Transverse colon (tissue), 4 donors: Measurements from ENCODE around the gene ZXDC. TPM values are rescaled to one million over a fixed set of nuclear protein-coding genes. Genes with fewer than 3 reads are reported as not detected.

Source experiments
- DNase-seq: peaks from one replicate; pipeline ENCODE4 v3.0.0-alpha.2; 2019
- H3K27ac ChIP-seq, 4 donors: fragments of 200-600 bp; sonication (generic); 2 replicates each; pipeline ENCODE4 v1.5.1; 2016 to 2018; ENCODE audit warnings: inconsistent platforms in 4 of 4
- H3K27me3 ChIP-seq: fragments of 200-600 bp; sonication (generic); 2 replicates; pipeline ENCODE4 v1.5.1; 2017; ENCODE audit warnings: inconsistent platforms
- H3K36me3 ChIP-seq, 4 donors: fragments of 200-600 bp; sonication (generic); 2 replicates each; pipeline ENCODE4 v1.5.1; 2017 to 2019; ENCODE audit warnings: inconsistent platforms in 4 of 4
- H3K4me1 ChIP-seq, 4 donors: fragments of 200-600 bp; sonication (generic); 2 replicates each; pipeline ENCODE4 v1.5.1; 2017 to 2020; ENCODE audit warnings: inconsistent platforms in 4 of 4
- H3K4me3 ChIP-seq, 4 donors: fragments of 200-600 bp; sonication (generic); 1 replicate in 1 of 4; 2 replicates in 3 of 4; pipeline versions ENCODE4 v1.5.1 to v1.6.1; 2017 to 2019; ENCODE audit warnings: inconsistent platforms in 4 of 4
- H3K9me3 ChIP-seq, 2 donors: fragments of 200-600 bp; sonication (generic); 2 replicates each; pipeline ENCODE4 v1.5.1; 2017 to 2019; ENCODE audit warnings: inconsistent platforms in 2 of 2
- EP300 ChIP-seq: sonication (generic); formaldehyde crosslinking; IDR thresholded peaks from one replicate; pipeline ENCODE4 v1.6.1; 2017; ENCODE audit warnings: antibody characterized with exemption, low read depth
- POLR2A ChIP-seq: fragments of 450-650 bp; IDR thresholded peaks from one replicate; pipeline ENCODE4 v1.6.1; 2016; ENCODE audit warnings: antibody characterized with exemption, mild to moderate bottlenecking, moderate library complexity
- POLR2AphosphoS5 ChIP-seq, 3 donors: sonication (generic); formaldehyde crosslinking; IDR thresholded peaks; one replicate each; pipeline ENCODE4 v1.6.1; 2016; ENCODE audit warnings: antibody characterized with exemption in 3 of 3
- WGBS, 2 donors: methylation state at CpG; one replicate each; pipeline ENCODE4 v1.1.5; 2018; ENCODE audit warnings: low coverage in 1 of 2; 5-methylcytosine and 5-hydroxymethylcytosine counted together
- in situ Hi-C, 4 donors: fragments of 200-750 bp; cut with MboI; loops; one replicate each; pipeline versions ENCODE4 v1.15.0 to v1.15.1; 2017; ENCODE audit warnings: low sequenced_read_pairs in 3 of 4, low pct_ligation_motif_present in 1 of 4, low pct_unique_long_range_greater_than_20kb in 1 of 4
- intact Hi-C: fragments of 100-400 bp; cut with DNase I; formaldehyde crosslinking; loops from one replicate; pipeline ENCODE4 v1.15.1; 2023; ENCODE audit warnings: low total_unique reads
- total RNA-seq, 4 donors: library from RNA; depleted of rRNA; stranded (reverse); fragments of >200 nt; gene quantifications; one replicate each; pipeline ENCODE4 v1.1.0, GENCODE V29; 2016
- TF ChIP-seq, protein P1 (sequence below), 5 experiments: fragments of 200-600 bp in 3 of 5; fragments of 450-650 bp in 2 of 5; sonication (generic) in 3 of 5; IDR thresholded peaks; 1 replicate in 2 of 5; 2 replicates in 3 of 5; pipeline ENCODE4 v1.5.1; 2016 to 2017; ENCODE audit warnings: antibody characterized with exemption in 5 of 5, inconsistent platforms in 3 of 5, mild to moderate bottlenecking in 2 of 5, moderate library complexity in 1 of 5

ZXDC gene
- total RNA-seq, 4 donors from 2014 or later, result 44.6 to 81.2 (median 46.4) TPM

DNA sequence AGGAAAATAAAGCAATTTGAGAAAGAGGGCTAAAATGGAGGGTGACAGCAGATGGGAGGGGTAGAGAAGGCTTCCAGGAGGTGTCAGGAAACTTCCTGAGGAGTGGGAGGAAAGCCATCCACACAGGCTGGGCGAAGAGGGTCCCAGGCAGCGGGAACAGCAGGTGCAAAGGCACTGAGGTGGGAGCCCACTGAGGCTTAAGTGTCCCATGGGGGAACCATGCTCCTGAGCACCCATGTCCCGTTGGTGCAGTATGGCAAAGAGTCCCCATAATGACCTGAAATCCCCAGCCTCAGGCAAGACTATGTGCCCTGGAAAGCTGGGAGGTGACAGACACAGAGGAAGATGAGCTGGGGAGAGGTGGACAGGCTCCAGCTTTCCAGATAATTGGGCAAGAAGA is 50.9 kb downstream of the ZXDC start:
- 77% methylated on average over 3 of the region's 3 CpGs; no CpG with 5 or more reads in 1 of the 2 donors for WGBS, 2 donors
- Histone ChIP-seq H3K9me3 (peaks cover 0 to 11% of the 10 kb centered on the region in 2 donors), H3K27me3 (no peaks in the 10 kb centered on the region), H3K4me3 (no peak overlapping the region), H3K4me1 (no peaks in the 10 kb centered on the region), H3K27ac (no peak overlapping the region), H3K36me3 (no peaks in the 10 kb centered on the region)
- intact Hi-C loops, result no loop called here
- in situ Hi-C loops, result no loop called here
- DNase-seq, result no peak
- TF ChIP-seq POLR2AphosphoS5 (IDR thresholded peaks at IDR 0.05) (no peak), EP300 (no peak), POLR2A (no peak)
- TF ChIP-seq, protein P1, sequence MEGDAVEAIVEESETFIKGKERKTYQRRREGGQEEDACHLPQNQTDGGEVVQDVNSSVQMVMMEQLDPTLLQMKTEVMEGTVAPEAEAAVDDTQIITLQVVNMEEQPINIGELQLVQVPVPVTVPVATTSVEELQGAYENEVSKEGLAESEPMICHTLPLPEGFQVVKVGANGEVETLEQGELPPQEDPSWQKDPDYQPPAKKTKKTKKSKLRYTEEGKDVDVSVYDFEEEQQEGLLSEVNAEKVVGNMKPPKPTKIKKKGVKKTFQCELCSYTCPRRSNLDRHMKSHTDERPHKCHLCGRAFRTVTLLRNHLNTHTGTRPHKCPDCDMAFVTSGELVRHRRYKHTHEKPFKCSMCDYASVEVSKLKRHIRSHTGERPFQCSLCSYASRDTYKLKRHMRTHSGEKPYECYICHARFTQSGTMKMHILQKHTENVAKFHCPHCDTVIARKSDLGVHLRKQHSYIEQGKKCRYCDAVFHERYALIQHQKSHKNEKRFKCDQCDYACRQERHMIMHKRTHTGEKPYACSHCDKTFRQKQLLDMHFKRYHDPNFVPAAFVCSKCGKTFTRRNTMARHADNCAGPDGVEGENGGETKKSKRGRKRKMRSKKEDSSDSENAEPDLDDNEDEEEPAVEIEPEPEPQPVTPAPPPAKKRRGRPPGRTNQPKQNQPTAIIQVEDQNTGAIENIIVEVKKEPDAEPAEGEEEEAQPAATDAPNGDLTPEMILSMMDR (IDR thresholded peaks at IDR 0.05), result no peak

DNA sequence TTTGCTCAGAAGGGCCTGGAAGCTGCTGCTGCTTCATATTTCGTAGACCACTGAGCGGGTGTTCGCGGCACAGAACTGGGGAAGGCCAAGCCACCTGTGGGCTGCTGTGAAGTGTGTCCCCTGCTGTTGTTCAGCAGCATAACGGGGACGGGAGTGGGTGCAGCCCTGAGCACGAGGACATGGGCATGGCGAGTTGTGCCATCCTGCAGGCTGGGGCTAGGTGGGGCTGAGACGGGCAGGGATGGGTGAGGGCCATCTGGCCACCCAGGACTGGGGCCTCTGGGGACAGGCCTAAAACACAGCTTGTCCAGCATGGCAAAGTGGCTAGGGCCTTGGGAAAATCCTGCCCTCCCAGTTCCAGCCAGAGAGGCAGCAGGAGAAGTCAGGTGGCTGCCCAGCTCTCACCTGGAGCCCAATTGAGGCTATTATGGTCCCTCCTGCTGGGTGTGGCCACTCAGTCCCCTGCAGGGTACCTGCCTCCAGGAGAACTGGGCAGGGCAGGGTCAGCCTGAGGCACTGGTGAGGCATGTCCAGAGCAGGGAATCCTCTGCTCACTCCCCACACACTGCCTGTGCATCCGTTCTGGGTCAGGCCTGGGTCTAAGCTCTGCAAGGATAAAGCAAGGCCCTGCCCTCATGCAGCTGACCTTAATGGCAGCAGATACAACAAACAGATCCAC is 51.5 kb downstream of the ZXDC start:
- Histone ChIP-seq H3K9me3 (peaks cover 0 to 11% of the 10 kb centered on the region in 2 donors), H3K27ac (no peak overlapping the region), H3K36me3 (no peaks in the 10 kb centered on the region), H3K27me3 (no peaks in the 10 kb centered on the region), H3K4me1 (no peaks in the 10 kb centered on the region), H3K4me3 (no peak overlapping the region)
- no peak for TF ChIP-seq POLR2AphosphoS5 (IDR thresholded peaks at IDR 0.05)
- no peak for TF ChIP-seq EP300
- TF ChIP-seq, protein P1 (IDR thresholded peaks at IDR 0.05), result no peak
- no peak for TF ChIP-seq POLR2A
- no peak for DNase-seq
- intact Hi-C loops, result no loop called here
- WGBS, 2 donors, result 99% methylated on average over 6 of the region's 10 CpGs; no CpG with 5 or more reads in 1 of the 2 donors
- in situ Hi-C loops, result no loop called here

DNA sequence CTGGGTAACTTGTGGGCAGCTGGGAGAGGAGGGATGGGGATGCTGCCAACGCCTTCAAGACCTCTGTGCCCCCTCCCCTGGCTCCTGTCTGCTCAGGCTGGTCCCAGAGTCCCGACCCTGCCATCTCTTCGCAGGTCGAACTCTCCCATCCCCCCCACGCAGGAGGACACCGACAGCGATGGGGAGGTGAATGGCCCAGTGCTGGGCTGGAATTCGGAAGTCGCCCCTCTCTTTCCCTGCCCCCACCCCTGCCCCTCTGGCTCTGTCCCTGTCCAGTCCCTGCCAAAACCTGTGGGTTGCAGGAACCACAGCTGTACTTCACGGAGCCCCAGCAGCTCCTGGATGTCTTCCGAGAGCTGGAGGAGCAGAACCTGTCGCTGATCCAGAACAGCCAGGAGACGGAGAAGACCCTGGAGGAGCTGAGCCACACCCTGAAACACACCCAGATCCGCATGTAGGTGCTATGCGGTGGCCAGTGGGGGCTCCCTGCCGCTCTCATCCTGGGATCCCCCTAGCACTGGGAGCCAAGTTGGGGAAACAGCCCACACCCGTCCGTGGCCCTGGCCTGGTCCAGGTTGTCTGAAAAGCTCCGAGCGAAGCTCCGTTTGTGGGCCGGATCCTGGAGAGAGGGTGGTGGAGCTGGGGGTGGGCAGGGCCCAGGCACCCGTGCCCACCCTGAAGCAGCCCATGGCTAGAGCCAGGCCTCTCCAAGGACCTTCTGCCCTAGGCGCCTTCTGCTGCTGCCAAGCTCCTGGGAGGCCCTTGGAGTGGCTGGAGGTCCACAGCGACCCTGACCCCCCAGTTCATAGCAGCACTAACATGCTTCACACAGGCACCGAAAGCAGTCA is 52.3 kb downstream of the ZXDC start:
- Histone ChIP-seq H3K36me3 (no peaks in the 10 kb centered on the region), H3K9me3 (peaks cover 0 to 11% of the 10 kb centered on the region in 2 donors), H3K4me1 (no peaks in the 10 kb centered on the region), H3K27ac (no peak overlapping the region), H3K4me3 (no peak overlapping the region), H3K27me3 (peaks cover 5% of the 10 kb centered on the region)
- intact Hi-C loops (no loop called here), in situ Hi-C loops (no loop called here)
- TF ChIP-seq EP300, result no peak
- TF ChIP-seq POLR2AphosphoS5 (IDR thresholded peaks at IDR 0.05), result no peak
- no peak for TF ChIP-seq POLR2A
- TF ChIP-seq, protein P1 (IDR thresholded peaks at IDR 0.05), result no peak
- WGBS, 2 donors, result 84% methylated on average over 23 of the region's 26 CpGs; no CpG with 5 or more reads in 1 of the 2 donors
- no peak for DNase-seq

DNA sequence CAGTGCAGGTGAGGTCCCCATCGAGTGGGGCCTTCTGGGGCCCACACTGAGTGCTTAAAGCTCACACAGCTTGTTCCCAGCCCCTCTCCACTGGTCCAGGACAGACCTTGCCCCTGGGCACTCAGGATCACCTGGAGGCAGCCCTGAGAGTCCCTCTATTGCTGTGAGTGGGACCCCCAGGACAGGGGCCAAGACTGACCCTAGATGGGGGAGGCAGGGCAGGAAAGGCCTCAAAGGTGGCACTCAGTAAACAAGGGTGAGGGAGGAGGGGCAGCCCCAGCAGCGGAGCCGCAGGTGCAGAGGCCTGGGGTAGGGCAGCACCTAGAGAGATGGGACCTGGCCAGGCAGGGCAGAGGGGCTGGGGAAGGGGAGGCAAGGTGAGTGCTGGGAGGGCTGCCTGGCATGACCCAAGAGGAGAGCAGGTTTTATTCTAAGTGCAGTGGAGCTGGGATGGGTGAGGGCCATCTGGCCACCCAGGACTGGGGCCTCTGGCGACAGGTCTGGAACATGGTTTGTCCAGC is 53.1 kb downstream of the ZXDC start:
- Histone ChIP-seq H3K36me3 (no peaks in the 10 kb centered on the region), H3K4me1 (no peaks in the 10 kb centered on the region), H3K27ac (no peak overlapping the region), H3K27me3 (peaks cover 12% of the 10 kb centered on the region), H3K9me3 (peaks cover 0 to 11% of the 10 kb centered on the region in 2 donors), H3K4me3 (no peak overlapping the region)
- intact Hi-C loops (no loop called here), in situ Hi-C loops (no loop called here)
- no peak for DNase-seq
- no peak for TF ChIP-seq EP300
- no peak for TF ChIP-seq POLR2AphosphoS5 (IDR thresholded peaks at IDR 0.05)
- no peak for TF ChIP-seq POLR2A
- TF ChIP-seq, protein P1 (IDR thresholded peaks at IDR 0.05), result no peak
- 75% methylated on average over 4 of the region's 4 CpGs; no CpG with 5 or more reads in 1 of the 2 donors for WGBS, 2 donors
